Progenitor cell of endocrine pancreas (in vitro differentiated cells): Measurements from ENCODE around the gene KCNQ1OT1. TPM values are rescaled to one million over a fixed set of nuclear protein-coding genes. Genes with fewer than 3 reads are reported as not detected.
A peak's percentile ranks its signal among the peaks of the same experiment; 100 is the strongest.

ENCODE experiments used
- DNase-seq: peaks from one replicate; pipeline ENCODE4 v3.0.0; 2021; ENCODE audit warnings: low spot score; ENCODE audit not compliant: unreplicated experiment
- H3K27ac Mint-ChIP-seq: 2 replicates; pipeline ENCODE4 v1.8.0; 2021; ENCODE audit warnings: mild to moderate bottlenecking, moderate library complexity, mixed read lengths
- H3K27me3 Mint-ChIP-seq: 2 replicates; pipeline ENCODE4 v1.8.0; 2021; ENCODE audit warnings: mixed read lengths
- H3K36me3 Mint-ChIP-seq: 2 replicates; pipeline ENCODE4 v1.8.0; 2022; ENCODE audit warnings: mixed read lengths; ENCODE audit not compliant: insufficient read depth
- H3K4me1 Mint-ChIP-seq: 2 replicates; pipeline ENCODE4 v1.8.0; 2021; ENCODE audit warnings: low read depth, mixed read lengths
- H3K4me3 Mint-ChIP-seq: 2 replicates; pipeline ENCODE4 v1.8.0; 2021; ENCODE audit warnings: low read depth, mild to moderate bottlenecking, moderate library complexity, mixed read lengths
- H3K9me3 Mint-ChIP-seq: 2 replicates; pipeline ENCODE4 v1.8.0; 2021; ENCODE audit warnings: low read depth, mixed read lengths
- total RNA-seq: library from RNA; stranded (reverse); gene quantifications from 2 replicates; pipeline ENCODE4 v1.2.1, GENCODE V29; 2021
- TF ChIP-seq, protein P1 (sequence below): fragments of 200-600 bp; sonication (generic); IDR thresholded peaks from one replicate; pipeline ENCODE4 v1.5.0; 2021; ENCODE audit warnings: antibody characterized with exemption, mild to moderate bottlenecking; ENCODE audit not compliant: unreplicated experiment

The KCNQ1OT1 gene
- total RNA-seq, 1 donor from 2014 or later = 18.0 TPM

DNA sequence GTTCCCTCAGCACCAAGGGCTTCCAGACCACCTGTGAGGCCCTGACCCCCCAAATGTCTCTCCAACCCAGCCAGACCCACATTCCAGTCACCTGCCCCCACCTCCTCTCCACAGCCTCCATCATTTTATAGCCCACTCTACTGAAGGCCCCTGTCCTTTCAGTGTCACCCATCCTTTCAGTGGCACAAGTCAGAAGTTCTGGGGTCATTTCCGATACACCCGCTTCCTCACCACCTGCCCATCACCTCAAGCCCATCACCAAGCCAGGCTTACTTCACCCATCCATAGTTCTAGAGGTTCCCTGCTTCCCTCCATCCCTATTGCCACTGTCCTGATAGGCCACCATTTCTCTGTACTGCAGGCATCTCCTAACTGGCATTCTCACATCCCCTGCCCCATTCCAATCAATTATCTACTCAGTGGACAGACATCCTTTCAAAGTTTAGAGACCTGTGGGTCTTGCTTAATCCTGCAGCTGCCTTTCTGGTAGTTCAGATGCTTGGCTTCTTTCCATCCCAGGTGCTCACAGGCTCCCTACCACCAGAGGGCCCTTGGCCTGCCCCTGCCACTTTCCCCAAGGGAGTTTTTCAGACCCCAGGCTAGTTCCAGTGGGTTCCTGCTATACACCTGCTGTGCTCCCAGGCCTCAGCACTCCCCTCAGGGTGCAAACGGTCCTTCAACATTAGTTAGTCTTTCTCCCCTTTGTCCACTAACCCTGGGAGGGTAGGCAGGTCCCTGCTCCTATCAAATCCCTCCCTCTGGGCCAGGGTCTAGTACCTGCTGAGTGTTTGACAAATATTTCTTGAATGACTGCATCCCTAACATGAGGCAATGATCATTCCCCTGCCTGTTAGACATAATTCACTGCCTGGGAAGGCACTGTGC, 7.6 kb downstream of the KCNQ1OT1 start:
- Mint-ChIP-seq H3K27me3 (no peaks in the 10 kb centered on the region), H3K4me1 (peaks cover 65% of the 10 kb centered on the region), H3K27ac (peak overlapping the region; percentile 72), H3K4me3 (peak overlapping the region; percentile 9), H3K9me3 (no peaks in the 10 kb centered on the region), H3K36me3 (peaks cover 4% of the 10 kb centered on the region)
- DNase-seq = no peak
- TF ChIP-seq, protein P1, sequence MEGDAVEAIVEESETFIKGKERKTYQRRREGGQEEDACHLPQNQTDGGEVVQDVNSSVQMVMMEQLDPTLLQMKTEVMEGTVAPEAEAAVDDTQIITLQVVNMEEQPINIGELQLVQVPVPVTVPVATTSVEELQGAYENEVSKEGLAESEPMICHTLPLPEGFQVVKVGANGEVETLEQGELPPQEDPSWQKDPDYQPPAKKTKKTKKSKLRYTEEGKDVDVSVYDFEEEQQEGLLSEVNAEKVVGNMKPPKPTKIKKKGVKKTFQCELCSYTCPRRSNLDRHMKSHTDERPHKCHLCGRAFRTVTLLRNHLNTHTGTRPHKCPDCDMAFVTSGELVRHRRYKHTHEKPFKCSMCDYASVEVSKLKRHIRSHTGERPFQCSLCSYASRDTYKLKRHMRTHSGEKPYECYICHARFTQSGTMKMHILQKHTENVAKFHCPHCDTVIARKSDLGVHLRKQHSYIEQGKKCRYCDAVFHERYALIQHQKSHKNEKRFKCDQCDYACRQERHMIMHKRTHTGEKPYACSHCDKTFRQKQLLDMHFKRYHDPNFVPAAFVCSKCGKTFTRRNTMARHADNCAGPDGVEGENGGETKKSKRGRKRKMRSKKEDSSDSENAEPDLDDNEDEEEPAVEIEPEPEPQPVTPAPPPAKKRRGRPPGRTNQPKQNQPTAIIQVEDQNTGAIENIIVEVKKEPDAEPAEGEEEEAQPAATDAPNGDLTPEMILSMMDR = peak; percentile 67

DNA sequence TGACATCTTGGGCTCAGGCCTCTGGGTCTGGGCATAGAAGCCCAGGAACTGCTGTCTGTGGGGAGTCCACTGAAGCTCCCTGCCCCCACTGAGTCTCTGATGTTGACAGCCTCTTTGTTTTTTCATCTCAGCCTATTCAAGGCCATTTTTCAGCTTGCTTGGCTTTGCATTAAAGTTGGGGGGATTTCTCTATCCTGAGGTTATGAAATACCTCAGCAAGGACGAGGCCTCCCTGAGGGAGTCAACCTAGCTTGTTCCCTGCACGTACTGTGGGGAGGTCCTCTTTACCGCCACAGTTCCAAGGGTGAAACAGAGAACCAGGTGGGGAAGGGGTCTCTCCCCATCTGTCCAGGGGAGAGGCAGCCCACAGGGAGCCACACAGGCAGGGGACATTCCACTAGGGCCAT, 8.4 kb downstream of the KCNQ1OT1 start:
- DNase-seq = no peak

DNA sequence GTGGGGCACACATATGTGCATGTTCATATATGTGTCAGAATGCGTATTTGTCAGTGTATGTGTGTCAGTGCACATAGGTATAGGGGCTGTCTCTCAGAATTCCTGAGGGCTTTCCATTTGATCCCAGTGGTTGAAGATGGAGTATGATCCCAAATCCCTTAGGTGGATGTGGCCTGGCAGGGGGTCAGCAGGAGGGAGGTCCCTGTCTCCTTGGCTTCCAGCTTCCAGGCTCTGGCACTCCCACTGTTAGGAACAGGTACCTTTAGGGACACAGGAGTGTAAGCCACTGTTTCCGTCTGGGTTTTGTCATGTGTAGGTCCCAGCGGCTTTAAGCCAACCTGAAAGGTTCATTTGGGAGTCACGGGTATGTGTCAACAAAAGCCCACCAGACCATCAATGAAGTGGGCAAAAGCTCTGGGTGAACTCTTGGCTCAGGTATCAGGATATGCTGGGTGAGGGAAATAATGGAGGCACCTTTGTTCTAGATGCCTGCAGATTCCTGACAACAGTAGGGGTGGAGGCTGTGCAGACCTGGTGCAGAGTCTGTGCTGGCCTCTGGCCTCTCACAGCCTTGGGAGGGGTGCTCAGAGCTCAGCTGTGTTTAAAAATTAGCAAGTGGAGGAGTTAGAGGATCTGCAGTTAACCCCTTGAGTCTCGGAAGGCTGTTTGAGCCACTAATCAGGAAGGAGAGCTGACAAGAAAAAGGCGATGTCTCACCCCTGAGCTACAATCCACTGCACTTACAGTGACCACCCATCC, 9.0 kb downstream of the KCNQ1OT1 start:
- H3K4me3 Mint-ChIP-seq = no peak overlapping the region
- H3K4me1 Mint-ChIP-seq = peaks cover 55% of the 10 kb centered on the region
- no peak for DNase-seq
- no peak overlapping the region for H3K27ac Mint-ChIP-seq
- peaks cover 2% of the 10 kb centered on the region for H3K36me3 Mint-ChIP-seq
- TF ChIP-seq, protein P1 = no peak
- no peaks in the 10 kb centered on the region for H3K27me3 Mint-ChIP-seq
- H3K9me3 Mint-ChIP-seq = no peaks in the 10 kb centered on the region

More for the DNA sequence above, 8.4 kb downstream of the KCNQ1OT1 start:
- TF ChIP-seq, protein P1 = no peak
- Mint-ChIP-seq H3K27ac (no peak overlapping the region), H3K9me3 (no peaks in the 10 kb centered on the region), H3K4me1 (peaks cover 59% of the 10 kb centered on the region), H3K27me3 (no peaks in the 10 kb centered on the region), H3K4me3 (no peak overlapping the region), H3K36me3 (peaks cover 2% of the 10 kb centered on the region)

DNA sequence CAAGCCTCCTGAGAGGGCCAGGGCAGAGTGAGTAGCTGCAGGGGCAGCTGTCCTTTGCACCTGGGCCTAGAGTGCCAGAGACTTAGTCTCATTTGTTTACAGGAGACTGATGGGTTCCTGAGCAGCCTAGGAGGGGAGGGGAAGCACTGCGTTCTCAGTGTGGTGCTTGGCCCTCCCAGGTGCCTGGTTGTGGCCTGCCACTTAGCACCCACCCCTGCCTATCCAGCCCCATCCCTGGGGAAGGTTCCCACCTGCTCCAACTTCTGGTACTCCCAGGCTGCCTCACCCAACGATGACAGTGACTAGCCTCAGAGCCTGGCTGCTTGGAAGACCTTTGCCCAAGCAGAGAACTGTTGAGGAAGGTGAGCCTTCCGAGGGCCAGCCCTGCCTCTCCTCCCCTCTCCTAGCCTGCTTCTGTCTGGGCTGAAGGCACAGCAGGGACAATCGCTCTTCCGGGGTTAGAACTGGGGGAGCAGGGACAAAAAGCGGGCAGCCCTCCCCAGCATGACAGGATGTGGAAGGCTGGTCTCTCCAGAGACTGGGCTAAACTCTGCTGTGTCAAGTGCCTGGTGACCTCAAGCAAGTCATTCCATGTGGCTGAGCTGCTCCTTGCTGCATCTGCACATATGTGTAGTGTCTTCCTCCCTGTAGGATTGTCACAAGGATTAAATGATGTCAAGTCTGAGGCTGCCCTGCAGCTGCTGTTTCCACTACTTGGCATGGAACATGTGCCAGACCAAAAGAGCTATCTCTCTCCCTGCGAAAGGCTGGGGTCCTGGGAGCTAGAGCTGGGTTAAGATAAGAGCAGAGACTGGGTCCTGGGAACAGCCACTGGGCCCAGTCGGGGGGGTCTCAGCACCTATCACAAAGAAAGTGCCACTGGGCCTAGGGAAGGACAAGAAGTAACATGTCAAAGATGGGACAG, 9.9 kb downstream of the KCNQ1OT1 start:
- Mint-ChIP-seq H3K36me3 (peaks cover 2% of the 10 kb centered on the region), H3K4me1 (peaks cover 47% of the 10 kb centered on the region), H3K27me3 (no peaks in the 10 kb centered on the region), H3K9me3 (no peaks in the 10 kb centered on the region), H3K27ac (no peak overlapping the region), H3K4me3 (no peak overlapping the region)
- no peak for DNase-seq
- TF ChIP-seq, protein P1 = no peak
